BJ (cell line): ENCODE measurements around the gene RIPPLY3. TPM values are rescaled to one million over a fixed set of nuclear protein-coding genes. Genes with fewer than 3 reads are reported as not detected.
"Not testable (repeated sequence)": the region's sequence is repeated elsewhere in the genome, so short reads cannot be mapped to it uniquely, and the experiment has no call there.

Source experiments
- CTCF ChIA-PET: fragments of 350-600 bp; formaldehyde crosslinking; extraction: SDS; loops from one replicate; lab custom pipeline; 2021; ENCODE audit warnings: antibody characterized with exemption, inconsistent platforms; lab: Yijun Ruan, JAX
- POLR2A ChIA-PET: fragments of 300-600 bp; sonication (Branson Sonifier 250); formaldehyde crosslinking; extraction: SDS; loops from one replicate; lab custom pipeline; 2021; ENCODE audit warnings: antibody characterized with exemption; lab: Charles Lee
- DNase-seq: peaks from one replicate; pipeline ENCODE4 v3.0.0-alpha.2; 2011; ENCODE audit warnings: low read depth
- H3K27me3 ChIP-seq: 2 replicates; pipeline ENCODE4 v1.6.0; 2011; ENCODE audit warnings: low read length; ENCODE audit not compliant: control insufficient read depth, insufficient read depth
- H3K36me3 ChIP-seq: 2 replicates; pipeline ENCODE4 v1.5.1; 2011; ENCODE audit warnings: low read length; ENCODE audit not compliant: control insufficient read depth, insufficient read depth
- H3K4me3 ChIP-seq: 2 replicates; pipeline ENCODE4 v1.5.1; 2011; ENCODE audit warnings: low read depth, mild to moderate bottlenecking, control low read depth, low read length
- CTCF ChIP-seq: IDR thresholded peaks from 2 replicates; pipeline ENCODE4 v1.5.1; 2011; ENCODE audit warnings: low read depth, mild to moderate bottlenecking, control low read depth, inconsistent platforms, low read length, moderate library complexity; ENCODE audit not compliant: insufficient read depth
- polyA plus RNA-seq: library from polyadenylated mRNA; depleted of rRNA; stranded (reverse); fragments of >200 nt; gene quantifications from 2 replicates; pipeline ENCODE4 v1.2.3, GENCODE V29; 2011

The RIPPLY3 gene
- polyA plus RNA-seq, 1 experiment: 0.23 TPM

- peak; percentile 37 for DNase-seq
- Histone ChIP-seq H3K27me3 (no peaks in the 10 kb centered on the region), H3K4me3 (peak overlapping the region; percentile 58), H3K36me3 (no peaks in the 10 kb centered on the region)
- ChIA-PET POLR2A (no interaction called here), CTCF (interaction anchor here (0.6 to 2.9 kb wide), 37 partner anchors 9 to 664 kb away, joined by 3 to 29 read pairs (median 4); partner anchors contain the start of genes HLCS and RIPPLY3)
- TF ChIP-seq CTCF: peak; percentile 37; the same call in 1 of the 2 replicates
Observed at GRCh38 chr21:36989699-36990507, 16.6 kb upstream of the RIPPLY3 start.

- DNase-seq: no peak
- ChIA-PET POLR2A (no interaction called here), CTCF (interaction anchor here (0.5 to 2.9 kb wide), 29 partner anchors 8 to 664 kb away, joined by 3 to 29 read pairs (median 4); partner anchors contain the start of genes HLCS and RIPPLY3)
- Histone ChIP-seq H3K27me3 (no peaks in the 10 kb centered on the region), H3K4me3 (peak overlapping the region; percentile 58), H3K36me3 (no peaks in the 10 kb centered on the region)
- no peak for TF ChIP-seq CTCF
Observed at GRCh38 chr21:36990508-36991205, 15.8 kb upstream of the RIPPLY3 start.

DNA sequence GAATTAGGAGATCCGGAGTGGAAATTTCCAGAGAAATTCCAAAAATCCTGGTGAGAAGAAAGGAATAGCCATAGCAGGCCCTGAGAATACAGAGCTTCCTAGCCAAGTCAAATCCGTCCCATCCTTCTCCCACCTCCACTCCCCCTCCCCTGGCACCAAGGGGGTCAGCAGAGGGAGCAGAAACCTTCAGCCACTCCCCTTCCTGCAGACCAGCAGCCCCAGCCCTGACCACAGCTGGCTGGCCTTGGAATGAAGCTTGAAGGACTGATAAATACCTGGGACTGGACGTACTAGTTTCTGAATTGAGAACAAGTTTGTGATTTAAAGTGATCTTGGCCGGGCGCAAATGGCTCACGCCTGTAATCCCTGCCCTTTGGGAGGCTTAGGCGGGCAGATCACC is 13.8 kb upstream of the RIPPLY3 start:
- ChIA-PET CTCF (interaction anchor here (0.9 to 1.8 kb wide), 4 partner anchors 14 to 134 kb away, joined by 3 to 4 read pairs (median 3); partner anchors contain the start of gene RIPPLY3), POLR2A (no interaction called here)

GRCh38 chr21:36994501-36995158 is 11.9 kb upstream of the RIPPLY3 start:
- 0 out of 2 replicates have a peak, but pooled peaks have one; percentile 11 for TF ChIP-seq CTCF
- ChIA-PET CTCF (interaction anchor here (0.7 kb wide), 1 partner anchor 1358 kb away, joined by 3 read pairs; no protein-coding TSS in a partner anchor), POLR2A (no interaction called here)
- Histone ChIP-seq H3K4me3 (no peak overlapping the region), H3K36me3 (no peaks in the 10 kb centered on the region), H3K27me3 (no peaks in the 10 kb centered on the region)
- no peak for DNase-seq

More for the DNA sequence above, 13.8 kb upstream of the RIPPLY3 start:
- H3K27me3 ChIP-seq: no peaks in the 10 kb centered on the region
- H3K4me3 ChIP-seq: no peak overlapping the region
- DNase-seq: no peak
- H3K36me3 ChIP-seq: no peaks in the 10 kb centered on the region
- TF ChIP-seq CTCF: no peak

GRCh38 chr21:36995285-36995684 is 11.2 kb upstream of the RIPPLY3 start:
- H3K27me3 ChIP-seq, H3K4me3 ChIP-seq, POLR2A ChIA-PET, H3K36me3 ChIP-seq, DNase-seq: not testable (repeated sequence)
- CTCF ChIA-PET: interaction anchor here (0.7 to 2.4 kb wide), 2 partner anchors 15 to 1358 kb away, joined by 3 to 16 read pairs; no protein-coding TSS in a partner anchor
